NCI-H2081 treated with DMSO at 0.1 percent for 48 hours (cell line): ENCODE results near the gene TASOR.

Experiments
- DNase-seq: peaks from one replicate; lab custom pipeline; 2025; lab: John Stamatoyannopoulos, UW

Gene TASOR

GRCh38 chr3:56682462-56683121 is 473 bp downstream of the TASOR start:
- peak; percentile 4 for DNase-seq

- no peak for DNase-seq
These were observed 1.0 kb downstream of the TASOR start for GRCh38 chr3:56681984-56682461.

GRCh38 chr3:56680054-56680580 is 2.9 kb downstream of the TASOR start:
- DNase-seq: no peak

GRCh38 chr3:56677286-56677685 is 5.8 kb downstream of the TASOR start:
- no peak for DNase-seq

GRCh38 chr3:56673781-56674457 is 9.1 kb downstream of the TASOR start:
- no peak for DNase-seq

- DNase-seq: no peak
These were observed 15.0 kb downstream of the TASOR start for GRCh38 chr3:56667973-56668579.

- no peak for DNase-seq
These were observed 18.2 kb downstream of the TASOR start for GRCh38 chr3:56664823-56665222.

- DNase-seq: no peak
These were observed 27.4 kb downstream of the TASOR start for GRCh38 chr3:56655709-56656108.

- DNase-seq: no peak
These were observed 28.6 kb downstream of the TASOR start for GRCh38 chr3:56654460-56654859.

- no peak for DNase-seq
These were observed 37.7 kb downstream of the TASOR start for GRCh38 chr3:56645407-56645806.

- DNase-seq: no peak
These were observed 49.2 kb downstream of the TASOR start for GRCh38 chr3:56633602-56634535.
